ENCODE measurements around the gene MTARC2.

DNA sequence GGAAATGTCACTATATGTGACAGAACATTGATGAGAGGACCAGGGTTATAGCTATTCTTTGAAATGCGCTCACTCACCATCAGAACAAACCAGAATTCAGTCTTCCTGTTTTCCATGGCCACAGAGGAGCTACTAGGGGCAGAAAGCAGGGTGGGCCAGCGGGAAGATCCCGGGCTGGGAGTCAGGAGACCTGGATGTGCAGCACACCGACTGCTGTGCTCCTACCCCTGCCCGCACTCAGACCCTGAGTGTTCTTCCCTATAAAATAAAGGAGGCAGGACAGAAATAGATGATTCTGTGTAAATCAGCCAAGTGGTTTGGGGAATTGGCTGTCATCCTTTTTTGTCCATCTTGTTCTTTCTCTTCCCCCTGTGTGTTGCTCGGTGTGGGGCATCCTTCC, 59.6 kb downstream of the MTARC2 start:
- TF ChIP-seq, protein P1, sequence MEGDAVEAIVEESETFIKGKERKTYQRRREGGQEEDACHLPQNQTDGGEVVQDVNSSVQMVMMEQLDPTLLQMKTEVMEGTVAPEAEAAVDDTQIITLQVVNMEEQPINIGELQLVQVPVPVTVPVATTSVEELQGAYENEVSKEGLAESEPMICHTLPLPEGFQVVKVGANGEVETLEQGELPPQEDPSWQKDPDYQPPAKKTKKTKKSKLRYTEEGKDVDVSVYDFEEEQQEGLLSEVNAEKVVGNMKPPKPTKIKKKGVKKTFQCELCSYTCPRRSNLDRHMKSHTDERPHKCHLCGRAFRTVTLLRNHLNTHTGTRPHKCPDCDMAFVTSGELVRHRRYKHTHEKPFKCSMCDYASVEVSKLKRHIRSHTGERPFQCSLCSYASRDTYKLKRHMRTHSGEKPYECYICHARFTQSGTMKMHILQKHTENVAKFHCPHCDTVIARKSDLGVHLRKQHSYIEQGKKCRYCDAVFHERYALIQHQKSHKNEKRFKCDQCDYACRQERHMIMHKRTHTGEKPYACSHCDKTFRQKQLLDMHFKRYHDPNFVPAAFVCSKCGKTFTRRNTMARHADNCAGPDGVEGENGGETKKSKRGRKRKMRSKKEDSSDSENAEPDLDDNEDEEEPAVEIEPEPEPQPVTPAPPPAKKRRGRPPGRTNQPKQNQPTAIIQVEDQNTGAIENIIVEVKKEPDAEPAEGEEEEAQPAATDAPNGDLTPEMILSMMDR (conservative IDR thresholded peaks at IDR 0.05; ENCODE audit: low read depth, low read length), result no peak
- TF ChIP-seq RAD21 (IDR thresholded peaks at IDR 0.05; ENCODE audit: low read length) (no peak), SMC3 (IDR thresholded peaks at IDR 0.05; ENCODE audit: low read depth, low read length) (no peak), POLR2A (IDR thresholded peaks at IDR 0.05; ENCODE audit: low read depth, low read length) (no peak), MXI1 (IDR thresholded peaks at IDR 0.05; ENCODE audit: borderline replicate concordance, low read depth, low read length) (no peak), RCOR1 (IDR thresholded peaks at IDR 0.05; ENCODE audit: insufficient replicate concordance, low read length) (no peak), BHLHE40 (IDR thresholded peaks at IDR 0.05; ENCODE audit: low read depth, low read length) (no peak), CEBPB (IDR thresholded peaks at IDR 0.05; ENCODE audit: low read depth, low read length) (no peak)
- TF ChIP-seq, protein P2, sequence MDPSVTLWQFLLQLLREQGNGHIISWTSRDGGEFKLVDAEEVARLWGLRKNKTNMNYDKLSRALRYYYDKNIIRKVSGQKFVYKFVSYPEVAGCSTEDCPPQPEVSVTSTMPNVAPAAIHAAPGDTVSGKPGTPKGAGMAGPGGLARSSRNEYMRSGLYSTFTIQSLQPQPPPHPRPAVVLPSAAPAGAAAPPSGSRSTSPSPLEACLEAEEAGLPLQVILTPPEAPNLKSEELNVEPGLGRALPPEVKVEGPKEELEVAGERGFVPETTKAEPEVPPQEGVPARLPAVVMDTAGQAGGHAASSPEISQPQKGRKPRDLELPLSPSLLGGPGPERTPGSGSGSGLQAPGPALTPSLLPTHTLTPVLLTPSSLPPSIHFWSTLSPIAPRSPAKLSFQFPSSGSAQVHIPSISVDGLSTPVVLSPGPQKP (IDR thresholded peaks at IDR 0.05; ENCODE audit: borderline replicate concordance, low read depth, low read length), result no peak
- TF ChIP-seq, protein P3, sequence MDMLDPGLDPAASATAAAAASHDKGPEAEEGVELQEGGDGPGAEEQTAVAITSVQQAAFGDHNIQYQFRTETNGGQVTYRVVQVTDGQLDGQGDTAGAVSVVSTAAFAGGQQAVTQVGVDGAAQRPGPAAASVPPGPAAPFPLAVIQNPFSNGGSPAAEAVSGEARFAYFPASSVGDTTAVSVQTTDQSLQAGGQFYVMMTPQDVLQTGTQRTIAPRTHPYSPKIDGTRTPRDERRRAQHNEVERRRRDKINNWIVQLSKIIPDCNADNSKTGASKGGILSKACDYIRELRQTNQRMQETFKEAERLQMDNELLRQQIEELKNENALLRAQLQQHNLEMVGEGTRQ (IDR thresholded peaks at IDR 0.05; ENCODE audit: low read depth, low read length), result no peak
